ENCODE data around the gene PISD.
A peak's percentile ranks its signal among the peaks of the same experiment; 100 is the strongest.

PISD gene

GRCh38 chr22:31625257-31625640 is 36.8 kb downstream of the PISD start:
- no peak for DNase-seq

GRCh38 chr22:31623592-31624304 is 38.3 kb downstream of the PISD start:
- DNase-seq = no peak

DNA sequence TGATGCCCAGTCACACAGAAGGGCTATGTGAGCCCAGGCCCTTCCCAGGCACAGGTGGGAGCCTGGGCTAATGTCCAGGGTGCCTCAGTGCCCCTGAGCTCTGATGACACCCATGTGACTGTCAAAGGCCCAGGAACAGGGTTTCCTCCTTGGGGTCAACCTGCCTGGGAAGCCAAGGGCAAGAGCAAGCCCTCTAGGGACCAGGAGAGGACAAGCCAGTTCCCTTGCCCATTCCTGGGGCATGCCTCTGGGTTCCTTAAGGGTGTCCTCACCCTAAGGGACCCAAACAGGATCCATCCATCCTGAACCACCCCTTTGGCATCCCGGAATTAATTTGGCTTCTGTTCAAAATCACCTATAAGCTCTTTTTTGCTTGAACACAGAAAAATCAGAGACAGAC is 39.0 kb downstream of the PISD start:
- no peak for DNase-seq

GRCh38 chr22:31621507-31622124 is 40.4 kb downstream of the PISD start:
- DNase-seq = no peak

DNA sequence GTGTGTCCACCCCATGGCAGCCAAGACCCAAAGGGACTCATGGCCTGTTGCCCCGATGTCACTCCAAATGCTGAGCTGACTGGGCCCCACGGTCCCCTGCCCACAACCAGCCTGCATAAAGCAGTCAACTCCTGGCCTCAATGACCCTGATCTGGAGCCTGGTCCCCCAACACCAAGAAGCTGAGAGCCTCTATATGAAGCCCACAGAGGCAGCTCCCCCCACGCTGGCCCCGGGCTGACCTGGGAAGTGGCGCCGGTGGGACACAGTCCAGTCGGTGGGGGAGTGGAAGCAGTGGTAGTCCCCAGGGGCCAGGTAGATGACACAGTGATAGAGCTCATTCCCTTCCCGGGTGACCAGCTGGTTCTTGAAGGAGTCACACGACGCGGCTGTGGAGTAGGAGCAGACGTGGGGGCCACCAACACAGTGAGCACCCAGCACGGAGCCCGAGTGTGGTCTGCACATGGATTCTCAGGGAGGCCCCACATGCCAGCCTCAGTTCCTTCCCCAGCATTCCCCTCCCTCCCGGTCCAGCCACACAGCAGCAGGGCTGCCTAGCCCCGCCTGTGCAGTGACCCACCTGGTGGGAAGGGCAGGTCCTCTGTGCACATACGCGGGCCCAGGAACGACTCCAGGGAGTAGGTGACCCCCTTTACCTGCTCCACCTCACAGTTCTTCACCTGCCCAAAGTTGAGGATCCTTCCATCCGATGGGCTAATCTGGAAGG is 41.1 kb downstream of the PISD start:
- no peak for DNase-seq

DNA sequence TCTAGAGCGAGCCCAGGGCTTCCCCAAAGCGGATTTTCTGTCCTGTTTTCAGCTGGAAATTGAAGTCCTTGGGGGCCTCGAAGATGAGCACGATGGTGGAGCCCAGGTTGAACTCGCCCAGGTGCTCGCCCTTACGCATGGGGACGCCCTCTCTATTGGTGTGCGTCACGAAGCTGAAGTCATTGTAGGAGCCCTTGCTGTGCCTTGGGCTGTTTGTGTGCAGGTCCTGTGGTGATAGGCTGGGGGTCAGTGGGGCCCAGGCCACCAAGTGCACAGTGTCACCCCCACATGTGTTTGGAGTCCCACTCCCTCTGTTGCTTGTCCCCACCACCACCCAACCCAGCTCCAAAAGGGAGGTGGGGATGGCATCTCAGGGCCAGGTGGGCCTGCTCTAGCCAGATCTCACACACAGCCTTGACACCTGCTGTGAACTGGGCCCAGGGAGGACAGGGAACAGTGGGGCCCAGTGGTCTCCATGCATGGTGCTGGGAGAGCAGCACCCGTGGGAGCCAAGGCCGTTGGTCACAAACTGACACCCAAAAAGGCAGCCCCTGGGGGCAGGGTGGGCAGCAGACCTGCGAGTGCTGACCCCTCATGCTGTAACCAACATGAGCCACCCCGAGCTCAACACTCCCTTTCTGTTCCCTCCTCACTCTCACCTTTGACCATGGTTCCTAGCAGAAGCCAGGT is 42.3 kb downstream of the PISD start:
- no peak for DNase-seq

DNA sequence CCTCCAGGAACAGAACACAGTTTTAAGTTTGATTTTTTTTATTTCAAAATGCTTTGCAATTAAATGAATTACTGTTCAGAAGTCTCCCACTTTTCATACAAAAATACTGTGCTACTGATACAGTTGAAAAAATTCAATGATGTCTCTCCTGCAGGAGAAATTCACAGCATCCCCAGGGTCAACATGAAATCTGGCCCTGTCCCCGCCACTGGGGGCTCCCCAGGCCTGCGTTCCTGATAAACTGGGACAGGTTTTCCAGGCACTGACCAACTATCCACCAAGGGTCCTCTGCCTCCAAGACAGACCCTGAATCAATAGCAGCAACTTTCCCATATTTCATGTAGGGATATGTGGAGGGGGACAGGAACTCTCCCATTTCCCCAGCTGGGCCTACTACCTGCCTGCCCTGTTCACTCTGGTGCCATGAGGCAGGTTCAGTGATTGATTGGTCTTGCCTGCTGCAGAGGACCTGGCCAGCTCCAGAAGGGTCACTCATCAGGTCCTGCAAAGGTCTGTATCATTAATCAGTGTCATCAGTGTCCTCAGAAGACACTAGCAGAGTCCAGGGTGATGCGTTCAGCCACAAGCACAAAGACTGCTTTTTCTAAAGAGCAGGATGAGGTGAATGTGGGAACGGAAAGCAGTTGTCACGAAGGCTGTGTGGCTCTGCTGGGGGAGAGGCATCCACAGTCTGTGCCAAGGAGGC is 43.4 kb downstream of the PISD start:
- no peak for DNase-seq

DNA sequence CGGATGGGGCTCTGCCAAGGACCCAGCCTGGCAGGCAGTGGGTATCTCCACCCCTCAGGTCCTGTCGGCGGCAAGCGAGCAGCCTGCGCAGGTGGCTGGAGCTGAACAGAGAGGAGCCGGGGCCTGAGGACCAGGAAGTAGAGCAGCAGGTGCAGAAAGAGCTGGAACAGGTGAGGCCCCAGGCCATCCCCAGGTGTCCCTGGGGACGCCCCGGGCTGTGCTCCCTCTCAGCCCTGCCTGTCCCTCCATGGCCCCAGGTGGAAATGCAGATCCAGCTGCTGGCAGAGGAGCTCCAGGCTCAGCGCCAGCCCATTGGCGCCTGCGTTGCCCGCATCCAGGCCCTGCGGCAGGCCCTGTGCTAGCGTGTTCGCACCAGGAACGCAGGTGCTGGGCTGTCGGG is 44.0 kb downstream of the PISD start:
- DNase-seq = no peak

GRCh38 chr22:31616315-31616980 is 45.6 kb downstream of the PISD start:
- DNase-seq = no peak

- no peak for DNase-seq
Measured at GRCh38 chr22:31615940-31616314, 46.1 kb downstream of the PISD start.

GRCh38 chr22:31615491-31615860 is 46.5 kb downstream of the PISD start:
- DNase-seq = no peak

GRCh38 chr22:31614781-31615490 is 47.1 kb downstream of the PISD start:
- no peak for DNase-seq

DNA sequence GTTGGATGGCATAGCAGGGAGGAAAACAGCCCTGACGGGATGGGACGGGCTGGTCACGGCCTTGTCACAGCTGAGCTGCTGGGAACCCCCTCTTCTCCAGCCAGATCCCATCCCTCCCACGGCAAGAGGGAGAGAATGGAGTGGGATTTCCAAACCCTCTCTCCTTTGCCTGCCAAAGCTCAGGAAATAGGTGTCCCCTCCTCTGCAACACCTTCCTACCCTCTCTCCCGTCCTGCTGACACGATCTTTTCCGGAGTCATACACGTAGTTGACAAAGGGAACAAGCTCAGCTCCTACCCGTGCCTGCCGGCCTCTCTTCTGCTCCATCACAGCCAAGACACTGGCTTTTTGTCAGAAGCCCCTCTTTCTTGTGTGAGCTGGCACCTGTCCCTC is 48.1 kb downstream of the PISD start:
- no peak for DNase-seq

GRCh38 chr22:31613286-31613903 is 48.6 kb downstream of the PISD start:
- DNase-seq = no peak

DNA sequence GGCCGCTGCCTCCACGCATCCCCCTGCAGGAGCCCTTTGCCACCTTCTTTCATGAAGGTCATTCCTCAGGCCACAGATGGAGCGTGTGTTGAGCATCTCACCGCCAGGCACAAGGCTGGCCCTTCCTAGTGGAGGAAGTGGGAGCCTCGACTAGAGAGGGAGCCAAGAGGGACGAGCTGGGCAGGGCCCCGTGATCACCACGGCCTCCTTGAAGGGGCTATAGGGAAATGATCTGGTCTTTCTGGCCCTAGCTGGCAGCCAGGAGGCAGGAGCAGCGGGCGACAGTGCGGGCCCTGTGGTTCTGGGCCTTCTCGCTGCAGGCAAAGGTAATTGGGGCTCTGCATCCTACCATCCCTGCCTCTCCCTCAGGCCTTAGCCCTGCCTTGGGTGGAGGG is 49.1 kb downstream of the PISD start:
- no peak for DNase-seq

GRCh38 chr22:31611061-31611760 is 50.8 kb downstream of the PISD start:
- no peak for DNase-seq

DNA sequence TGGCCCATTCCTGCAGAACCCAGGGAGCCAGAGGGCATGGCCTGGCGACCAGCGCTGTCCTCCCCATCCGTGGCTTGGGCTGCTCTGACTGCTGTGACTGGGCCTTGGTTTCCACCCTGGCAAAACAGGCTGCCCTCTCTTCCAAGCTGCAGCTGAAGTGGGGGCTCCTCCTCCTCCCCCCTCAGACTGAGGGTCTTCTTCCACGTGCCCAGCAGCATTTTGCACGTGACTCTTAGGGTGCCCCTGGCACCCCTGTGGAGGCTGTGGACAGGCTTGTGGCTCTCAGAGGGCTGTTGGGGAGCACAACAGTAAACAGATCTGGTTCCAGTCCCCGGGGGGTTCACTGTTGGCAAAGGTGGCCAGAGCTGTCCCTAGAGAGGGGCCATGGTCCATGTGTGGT is 51.4 kb downstream of the PISD start:
- no peak for DNase-seq

- DNase-seq = no peak
Measured at GRCh38 chr22:31609716-31610115, 52.3 kb downstream of the PISD start.

GRCh38 chr22:31607696-31608095 is 54.3 kb downstream of the PISD start:
- no peak for DNase-seq

DNA sequence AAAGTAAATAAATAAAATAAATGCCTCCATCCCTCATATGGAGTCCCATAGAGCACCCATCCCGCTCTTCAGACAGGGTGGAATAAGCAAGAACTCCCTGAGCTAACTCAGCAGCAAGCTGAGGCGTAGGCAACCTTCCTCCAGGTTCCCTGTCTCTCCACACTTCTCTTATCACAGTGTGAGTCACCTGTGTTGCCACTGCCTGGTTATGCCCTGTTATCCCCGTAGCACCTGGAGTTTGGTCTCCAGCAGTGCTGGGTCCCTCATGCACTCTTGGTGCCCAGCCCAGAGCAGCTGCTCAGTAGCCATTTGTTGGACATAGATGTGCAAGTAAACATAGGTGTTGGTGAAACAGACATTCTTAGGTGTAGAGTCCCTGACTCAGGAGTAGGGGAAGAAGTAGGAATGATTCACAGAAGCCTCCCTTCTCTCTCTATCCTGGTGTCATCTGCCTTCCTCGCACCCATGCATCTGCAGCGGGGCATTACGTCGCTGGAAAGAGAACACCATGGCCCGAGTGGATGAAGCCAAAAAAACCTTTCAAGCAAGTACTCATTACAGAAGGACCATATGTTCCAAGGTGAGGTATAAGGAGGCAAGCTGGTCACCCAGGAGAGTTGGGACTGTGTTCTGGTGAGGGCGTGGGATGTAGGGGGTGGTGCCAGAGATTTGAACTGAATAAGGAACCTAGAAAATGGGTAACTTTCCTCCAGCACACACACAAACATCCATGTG is 56.0 kb downstream of the PISD start:
- DNase-seq = peak; percentile 20

All from DMS 273 treated with DMSO at 0.1 percent for 48 hours (cell line).